K562 (cell line): ENCODE data around the gene MATK. TPM values are rescaled to one million over a fixed set of nuclear protein-coding genes. Genes with fewer than 3 reads are reported as not detected.

Source experiments
- CHD7 ChIP-seq: fragments of 200-600 bp; sonication (generic); IDR thresholded peaks from one replicate; pipeline ENCODE4 v1.6.1; 2012; ENCODE audit warnings: mild to moderate bottlenecking, low read depth, low read length, inconsistent platforms
- ETS2 ChIP-seq: IDR thresholded peaks from 2 replicates; pipeline ENCODE4 v1.6.1; 2016; ENCODE audit warnings: borderline replicate concordance, missing genetic modification characterization, mild to moderate bottlenecking, moderate library complexity, missing compliant biosample characterization; ENCODE audit not compliant: poor library complexity, severe bottlenecking
- HIVEP1 ChIP-seq: fragments of 250-450 bp; sonication (Bioruptor Pico); IDR thresholded peaks from 2 replicates; pipeline ENCODE4 v1.4.0; 2020; ENCODE audit warnings: mild to moderate bottlenecking
- polyA plus RNA-seq, 8 experiments: library from polyadenylated mRNA; depleted of rRNA in 4 of 8; stranded (reverse) in 5 of 8; unstranded in 3 of 8; fragments of >200 nt; fragmentation: Nextera tagmentation in 2 of 8; fragmentation: Illumina TruSeq in 1 of 8; extraction: Ambion mirVana in 2 of 8; extraction: Trizol in 1 of 8; gene quantifications; 2 replicates each; pipeline versions ENCODE4 v1.2.1 to v1.2.3, GENCODE V29; 2011 to 2014; ENCODE audit warnings: inconsistent platforms in 1 of 8, missing spikeins in 1 of 8
- total RNA-seq, 7 experiments: library from RNA; depleted of rRNA in 6 of 7; stranded (reverse); fragments of >200 nt in 6 of 7; fragmentation: Illumina TruSeq in 2 of 7; extraction: Trizol in 2 of 7; gene quantifications; 2 replicates each; pipeline versions ENCODE4 v1.2.1 to v1.2.3, GENCODE V29; 2011 to 2021; ENCODE audit warnings: low replicate concordance in 1 of 7

MATK gene
- total and polyA plus RNA-seq, 9 of the 15 experiments (the other 6 are each of a cell fraction or from before 2014, with no cell fraction given): 0.08 to 41.5 (median 21.4) TPM

GRCh38 chr19:3753631-3754410 lies 32.4 kb downstream of the MATK start (continued):
- TF ChIP-seq CHD7 (no peak), HIVEP1 (CRISPR knock-in tag) (no peak), ETS2 (tag) (no peak)
- TF ChIP-seq, all 486 proteins: peak for 0
